Measurements from ENCODE around the gene EIF4EBP3.

DNA sequence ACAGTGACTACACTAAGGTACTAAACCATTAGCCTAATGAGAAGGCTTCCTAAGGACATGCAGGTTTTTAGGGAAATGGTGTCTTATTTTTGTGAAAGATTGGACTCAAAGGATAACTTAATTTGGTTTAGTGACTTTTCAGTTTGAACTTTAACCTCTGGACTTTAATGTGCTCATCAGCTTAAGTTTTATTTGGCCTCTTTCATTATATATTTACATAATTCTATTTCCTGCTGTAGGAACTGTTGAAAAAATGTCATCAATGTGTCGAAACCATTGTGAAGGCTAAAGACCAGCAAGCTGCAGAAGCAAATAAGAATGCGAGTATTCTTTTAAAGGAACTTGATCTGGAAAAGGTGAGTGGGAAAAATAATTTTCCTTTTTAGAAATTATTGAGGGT, 34.3 kb upstream of the EIF4EBP3 start:
- no peak for TF ChIP-seq CEBPB (IDR thresholded peaks at IDR 0.05)
- TF ChIP-seq, protein P1, sequence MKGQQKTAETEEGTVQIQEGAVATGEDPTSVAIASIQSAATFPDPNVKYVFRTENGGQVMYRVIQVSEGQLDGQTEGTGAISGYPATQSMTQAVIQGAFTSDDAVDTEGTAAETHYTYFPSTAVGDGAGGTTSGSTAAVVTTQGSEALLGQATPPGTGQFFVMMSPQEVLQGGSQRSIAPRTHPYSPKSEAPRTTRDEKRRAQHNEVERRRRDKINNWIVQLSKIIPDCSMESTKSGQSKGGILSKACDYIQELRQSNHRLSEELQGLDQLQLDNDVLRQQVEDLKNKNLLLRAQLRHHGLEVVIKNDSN (IDR thresholded peaks at IDR 0.05): no peak
- no peak for TF ChIP-seq YY1 (IDR thresholded peaks at IDR 0.05; ENCODE audit: low read depth)
- TF ChIP-seq TAF1 (IDR thresholded peaks at IDR 0.05; ENCODE audit: low read depth): no peak
- no peak for TF ChIP-seq ZBTB7A (IDR thresholded peaks at IDR 0.05; ENCODE audit: low read depth)
- no peak for TF ChIP-seq EGR1 (IDR thresholded peaks at IDR 0.05)
- no peak for TF ChIP-seq CREB1 (IDR thresholded peaks at IDR 0.05; ENCODE audit: low read depth)
- TF ChIP-seq EP300 (IDR thresholded peaks at IDR 0.05; ENCODE audit: borderline replicate concordance): no peak
- no peak for TF ChIP-seq RAD21 (IDR thresholded peaks at IDR 0.05; ENCODE audit: low read depth)
- TF ChIP-seq, protein P2, sequence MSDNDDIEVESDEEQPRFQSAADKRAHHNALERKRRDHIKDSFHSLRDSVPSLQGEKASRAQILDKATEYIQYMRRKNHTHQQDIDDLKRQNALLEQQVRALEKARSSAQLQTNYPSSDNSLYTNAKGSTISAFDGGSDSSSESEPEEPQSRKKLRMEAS (IDR thresholded peaks at IDR 0.05): no peak
- no peak for TF ChIP-seq TEAD4 (IDR thresholded peaks at IDR 0.05)
- TF ChIP-seq, protein P3, sequence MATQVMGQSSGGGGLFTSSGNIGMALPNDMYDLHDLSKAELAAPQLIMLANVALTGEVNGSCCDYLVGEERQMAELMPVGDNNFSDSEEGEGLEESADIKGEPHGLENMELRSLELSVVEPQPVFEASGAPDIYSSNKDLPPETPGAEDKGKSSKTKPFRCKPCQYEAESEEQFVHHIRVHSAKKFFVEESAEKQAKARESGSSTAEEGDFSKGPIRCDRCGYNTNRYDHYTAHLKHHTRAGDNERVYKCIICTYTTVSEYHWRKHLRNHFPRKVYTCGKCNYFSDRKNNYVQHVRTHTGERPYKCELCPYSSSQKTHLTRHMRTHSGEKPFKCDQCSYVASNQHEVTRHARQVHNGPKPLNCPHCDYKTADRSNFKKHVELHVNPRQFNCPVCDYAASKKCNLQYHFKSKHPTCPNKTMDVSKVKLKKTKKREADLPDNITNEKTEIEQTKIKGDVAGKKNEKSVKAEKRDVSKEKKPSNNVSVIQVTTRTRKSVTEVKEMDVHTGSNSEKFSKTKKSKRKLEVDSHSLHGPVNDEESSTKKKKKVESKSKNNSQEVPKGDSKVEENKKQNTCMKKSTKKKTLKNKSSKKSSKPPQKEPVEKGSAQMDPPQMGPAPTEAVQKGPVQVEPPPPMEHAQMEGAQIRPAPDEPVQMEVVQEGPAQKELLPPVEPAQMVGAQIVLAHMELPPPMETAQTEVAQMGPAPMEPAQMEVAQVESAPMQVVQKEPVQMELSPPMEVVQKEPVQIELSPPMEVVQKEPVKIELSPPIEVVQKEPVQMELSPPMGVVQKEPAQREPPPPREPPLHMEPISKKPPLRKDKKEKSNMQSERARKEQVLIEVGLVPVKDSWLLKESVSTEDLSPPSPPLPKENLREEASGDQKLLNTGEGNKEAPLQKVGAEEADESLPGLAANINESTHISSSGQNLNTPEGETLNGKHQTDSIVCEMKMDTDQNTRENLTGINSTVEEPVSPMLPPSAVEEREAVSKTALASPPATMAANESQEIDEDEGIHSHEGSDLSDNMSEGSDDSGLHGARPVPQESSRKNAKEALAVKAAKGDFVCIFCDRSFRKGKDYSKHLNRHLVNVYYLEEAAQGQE (IDR thresholded peaks at IDR 0.05; ENCODE audit: low read depth): no peak
- TF ChIP-seq TCF12 (IDR thresholded peaks at IDR 0.05; ENCODE audit: low read depth): no peak
